Neural crest cell (in vitro differentiated cells): ENCODE measurements around the gene TNRC6B. TPM values are rescaled to one million over a fixed set of nuclear protein-coding genes. Genes with fewer than 3 reads are reported as not detected.
"Not testable (repeated sequence)": the region's sequence is repeated elsewhere in the genome, so short reads cannot be mapped to it uniquely, and the experiment has no call there.

Source experiments
- DNase-seq: peaks from one replicate; pipeline ENCODE4 v3.0.0; 2021; ENCODE audit warnings: low read depth, mixed read lengths, low spot score
- H3K27ac Mint-ChIP-seq: one replicate; pipeline ENCODE4 v1.8.0; 2021; ENCODE audit warnings: mild to moderate bottlenecking, mixed read lengths; ENCODE audit not compliant: unreplicated experiment
- H3K27me3 Mint-ChIP-seq: 2 replicates; pipeline ENCODE4 v1.8.0; 2021; ENCODE audit warnings: low read depth, mild to moderate bottlenecking, mixed read lengths
- H3K36me3 Mint-ChIP-seq: 2 replicates; pipeline ENCODE4 v1.8.0; 2021; ENCODE audit warnings: low read depth, mild to moderate bottlenecking, mixed read lengths
- H3K4me1 Mint-ChIP-seq: 2 replicates; pipeline ENCODE4 v1.8.0; 2021; ENCODE audit warnings: mixed read lengths
- H3K4me3 Mint-ChIP-seq: one replicate; pipeline ENCODE4 v1.8.0; 2021; ENCODE audit warnings: mild to moderate bottlenecking, mixed read lengths
- H3K9me3 Mint-ChIP-seq: 2 replicates; pipeline ENCODE4 v1.8.0; 2021; ENCODE audit warnings: mixed read lengths
- total RNA-seq: library from RNA; stranded (reverse); gene quantifications from 2 replicates; pipeline ENCODE4 v1.2.1, GENCODE V29; 2021
- TF ChIP-seq, protein P1 (sequence below): fragments of 200-600 bp; sonication (generic); conservative IDR thresholded peaks from 2 replicates; pipeline ENCODE4 v1.5.0; 2021; ENCODE audit warnings: antibody characterized with exemption, mild to moderate bottlenecking

The TNRC6B gene
- total RNA-seq, 1 donor from 2014 or later, result 36.8 TPM

DNA sequence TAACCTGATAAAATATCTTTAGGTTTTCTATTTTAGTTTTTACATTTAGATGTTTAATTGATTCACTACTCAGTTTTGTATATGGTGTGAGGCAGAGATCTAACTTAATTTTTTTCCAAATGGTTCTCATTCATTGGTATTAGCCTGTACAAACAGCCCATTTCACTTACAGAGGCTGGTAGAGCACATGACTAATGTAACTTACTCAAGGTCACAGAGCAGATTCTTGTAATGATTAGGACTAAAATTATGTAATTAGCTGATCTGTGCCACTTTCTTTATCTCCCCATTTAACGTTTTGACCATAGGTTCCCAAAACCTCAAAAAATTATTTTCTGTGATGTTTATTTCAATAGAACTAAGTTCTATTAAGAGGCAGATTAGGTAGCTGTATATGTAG, 16.5 kb upstream of the TNRC6B start:
- Mint-ChIP-seq H3K27ac (no peak overlapping the region), H3K4me1 (no peaks in the 10 kb centered on the region), H3K4me3 (no peak overlapping the region), H3K27me3 (no peaks in the 10 kb centered on the region), H3K36me3 (no peaks in the 10 kb centered on the region), H3K9me3 (no peaks in the 10 kb centered on the region)
- no peak for DNase-seq
- TF ChIP-seq, protein P1, sequence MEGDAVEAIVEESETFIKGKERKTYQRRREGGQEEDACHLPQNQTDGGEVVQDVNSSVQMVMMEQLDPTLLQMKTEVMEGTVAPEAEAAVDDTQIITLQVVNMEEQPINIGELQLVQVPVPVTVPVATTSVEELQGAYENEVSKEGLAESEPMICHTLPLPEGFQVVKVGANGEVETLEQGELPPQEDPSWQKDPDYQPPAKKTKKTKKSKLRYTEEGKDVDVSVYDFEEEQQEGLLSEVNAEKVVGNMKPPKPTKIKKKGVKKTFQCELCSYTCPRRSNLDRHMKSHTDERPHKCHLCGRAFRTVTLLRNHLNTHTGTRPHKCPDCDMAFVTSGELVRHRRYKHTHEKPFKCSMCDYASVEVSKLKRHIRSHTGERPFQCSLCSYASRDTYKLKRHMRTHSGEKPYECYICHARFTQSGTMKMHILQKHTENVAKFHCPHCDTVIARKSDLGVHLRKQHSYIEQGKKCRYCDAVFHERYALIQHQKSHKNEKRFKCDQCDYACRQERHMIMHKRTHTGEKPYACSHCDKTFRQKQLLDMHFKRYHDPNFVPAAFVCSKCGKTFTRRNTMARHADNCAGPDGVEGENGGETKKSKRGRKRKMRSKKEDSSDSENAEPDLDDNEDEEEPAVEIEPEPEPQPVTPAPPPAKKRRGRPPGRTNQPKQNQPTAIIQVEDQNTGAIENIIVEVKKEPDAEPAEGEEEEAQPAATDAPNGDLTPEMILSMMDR, result no peak

DNA sequence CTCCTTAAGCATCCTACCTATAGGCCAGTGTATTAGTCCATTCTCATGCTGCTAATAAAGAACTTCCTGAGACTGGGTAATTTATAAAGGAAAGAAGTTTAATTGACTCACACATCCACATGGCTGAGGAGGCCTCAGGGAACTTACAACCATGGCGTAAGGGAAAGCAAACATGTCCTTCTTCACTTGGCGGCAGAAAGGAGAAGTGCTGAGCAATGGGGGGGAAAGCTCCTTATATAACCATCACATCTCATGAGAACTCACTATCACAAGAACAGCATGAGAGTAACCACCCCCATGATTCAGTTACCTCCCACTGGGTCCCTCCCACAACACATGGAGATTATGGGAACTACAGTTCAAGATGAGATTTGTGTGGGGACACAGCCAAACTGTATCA, 12.2 kb upstream of the TNRC6B start:
- not testable (repeated sequence) for H3K27ac Mint-ChIP-seq, H3K27me3 Mint-ChIP-seq, H3K36me3 Mint-ChIP-seq, H3K4me3 Mint-ChIP-seq, H3K4me1 Mint-ChIP-seq, H3K9me3 Mint-ChIP-seq, DNase-seq

DNA sequence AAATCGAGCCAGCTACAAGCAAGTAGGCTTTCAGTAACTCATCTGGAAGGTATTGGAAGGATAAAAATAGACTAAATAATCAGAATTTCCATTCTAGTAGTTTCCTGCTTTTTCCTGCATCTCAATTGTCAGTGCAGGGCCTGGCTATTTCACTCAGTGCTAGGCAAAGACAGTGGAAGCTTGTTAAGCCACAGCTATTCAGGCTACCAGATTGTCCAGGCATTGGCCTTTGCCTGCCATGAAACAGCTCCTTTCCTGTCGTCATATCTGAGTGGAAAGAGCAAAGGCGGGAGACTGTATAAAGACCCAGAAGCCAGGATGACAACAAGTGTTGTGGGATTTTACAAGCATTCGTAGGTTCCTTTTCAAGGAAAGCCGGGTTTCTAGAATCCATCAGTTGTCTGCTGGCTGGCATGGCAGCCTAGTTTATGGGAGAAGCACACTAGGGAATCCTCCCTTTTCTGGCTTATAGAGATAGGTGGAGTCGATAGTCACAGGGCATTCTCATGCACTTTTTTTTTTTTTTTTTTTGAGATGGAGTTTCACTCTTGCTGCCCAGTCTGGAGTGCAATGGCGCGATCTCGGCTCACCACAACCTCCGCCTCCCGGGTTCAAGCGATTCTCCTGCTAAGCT, 2.0 kb upstream of the TNRC6B start:
- no peaks in the 10 kb centered on the region for H3K9me3 Mint-ChIP-seq
- TF ChIP-seq, protein P1, result no peak
- H3K27me3 Mint-ChIP-seq, result no peaks in the 10 kb centered on the region
- no peak for DNase-seq
- peaks cover 40% of the 10 kb centered on the region for H3K4me1 Mint-ChIP-seq
- no peaks in the 10 kb centered on the region for H3K36me3 Mint-ChIP-seq
- peak overlapping the region; percentile 89 for H3K4me3 Mint-ChIP-seq
- no peak overlapping the region for H3K27ac Mint-ChIP-seq

DNA sequence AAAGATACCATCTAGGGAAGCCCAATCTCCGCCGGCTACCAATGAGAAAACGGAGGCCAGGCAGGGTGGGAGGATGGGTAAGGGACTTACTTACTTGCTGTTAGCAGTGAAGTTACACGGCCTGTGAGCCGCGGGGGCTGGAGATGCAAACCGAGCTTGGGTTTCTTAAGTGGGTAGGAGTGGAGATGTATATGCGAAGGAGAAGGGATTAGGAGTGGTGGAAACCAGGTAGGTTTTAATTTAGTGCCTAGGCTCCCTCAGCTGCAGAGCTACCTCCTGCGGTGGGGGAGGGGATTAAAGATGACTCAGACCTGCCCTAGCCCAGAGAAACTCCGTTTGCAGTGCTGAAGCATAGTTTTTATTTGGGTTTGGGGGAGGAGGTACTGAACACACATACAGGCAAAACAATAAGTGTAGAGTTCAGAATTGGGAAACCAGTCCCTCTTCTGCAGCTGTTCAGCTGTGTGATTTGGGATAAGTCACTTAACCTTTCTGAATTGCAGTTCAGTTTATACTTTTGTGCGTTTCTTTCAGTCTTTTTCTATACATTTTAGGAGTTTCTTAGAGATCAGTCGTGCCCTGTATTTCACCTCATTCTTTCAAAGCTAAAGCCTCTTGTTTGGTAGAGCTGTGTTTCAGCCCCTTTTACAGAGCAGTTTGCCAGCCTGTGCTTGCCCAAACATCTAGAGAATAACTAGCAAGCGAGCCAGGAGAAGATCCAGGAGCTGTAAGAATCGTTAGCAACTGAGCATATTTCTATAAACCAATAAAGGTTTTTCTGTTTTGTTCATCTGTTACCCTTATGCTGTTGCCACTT, 596 bp upstream of the TNRC6B start:
- no peaks in the 10 kb centered on the region for H3K36me3 Mint-ChIP-seq
- H3K9me3 Mint-ChIP-seq, result no peaks in the 10 kb centered on the region
- H3K4me3 Mint-ChIP-seq, result peak overlapping the region; percentile 89
- peaks cover 43% of the 10 kb centered on the region for H3K4me1 Mint-ChIP-seq
- DNase-seq, result peak; percentile 10
- peak overlapping the region; percentile 83 for H3K27ac Mint-ChIP-seq
- TF ChIP-seq, protein P1, result no peak
- no peaks in the 10 kb centered on the region for H3K27me3 Mint-ChIP-seq

DNA sequence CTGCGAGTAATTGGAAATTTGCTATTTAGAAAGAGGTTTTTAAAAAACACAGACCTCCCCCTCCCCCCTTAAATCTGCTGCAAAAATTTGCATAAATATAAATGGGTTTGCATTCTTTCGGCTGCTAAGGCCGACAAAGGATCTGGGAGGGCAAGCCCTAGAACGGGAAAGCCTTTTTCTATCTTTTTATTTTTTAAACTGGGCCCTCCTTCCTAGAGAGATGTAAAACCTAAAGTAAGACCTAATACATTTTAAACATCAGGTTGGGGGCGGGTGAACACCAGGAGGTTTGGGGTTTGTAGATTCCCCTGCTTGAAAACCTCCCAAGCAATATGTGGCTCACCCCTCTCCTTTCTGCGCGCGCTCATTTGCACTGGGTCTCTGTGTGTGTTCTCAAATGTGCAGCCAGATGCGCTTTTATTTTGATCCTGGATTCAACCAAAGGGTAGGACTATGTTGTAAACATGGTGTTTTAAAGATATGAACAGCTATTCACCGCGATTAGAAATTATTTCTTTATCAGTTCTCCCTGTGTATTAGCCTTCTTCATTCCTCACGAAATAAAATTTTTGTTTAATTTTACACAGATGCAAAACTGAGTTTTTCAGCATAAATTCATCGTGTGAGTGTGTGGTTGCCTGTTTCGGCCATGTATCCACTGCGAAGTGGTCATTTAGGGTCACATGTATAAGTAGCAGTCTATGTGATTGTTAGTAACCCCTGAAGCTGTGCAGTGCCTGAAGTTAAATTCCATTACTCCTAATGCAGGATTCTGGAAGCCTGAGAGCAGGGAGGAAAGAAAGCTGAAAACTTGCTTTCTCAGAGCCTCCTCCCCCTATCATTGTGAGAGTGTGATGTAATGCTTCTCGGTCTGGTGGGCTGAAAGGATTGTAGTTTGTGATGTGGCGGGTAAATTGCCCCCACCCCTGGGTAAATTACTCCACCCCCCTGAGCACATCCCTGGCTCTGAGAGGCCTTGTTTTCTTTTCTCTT, 988 bp downstream of the TNRC6B start:
- no peaks in the 10 kb centered on the region for H3K27me3 Mint-ChIP-seq
- peak overlapping the region; percentile 97 for H3K27ac Mint-ChIP-seq
- peak overlapping the region; percentile 89 for H3K4me3 Mint-ChIP-seq
- H3K9me3 Mint-ChIP-seq, result no peaks in the 10 kb centered on the region
- H3K36me3 Mint-ChIP-seq, result no peaks in the 10 kb centered on the region
- peaks cover 57% of the 10 kb centered on the region for H3K4me1 Mint-ChIP-seq
- TF ChIP-seq, protein P1, result no peak
- DNase-seq, result peak; percentile 43
